ENCODE measurements around the gene EVC2.

- TF ChIP-seq CTCF (IDR thresholded peaks at IDR 0.05) (no peak), POLR2A (IDR thresholded peaks at IDR 0.05) (no peak)
These were observed 10.1 kb upstream of the EVC2 start for GRCh38 chr4:5718411-5718810.
